HFF-Myc (cell line): ENCODE results near the gene C9orf43.

Experiments
- DNase-seq: peaks from one replicate; pipeline ENCODE4 v3.0.0-alpha.2; 2011; ENCODE audit warnings: low read depth; ENCODE audit errors: extremely low read depth
- H3K4me3 ChIP-seq: replicated peaks from 2 replicates; pipeline ENCODE4 v1.5.1; 2011; ENCODE audit warnings: low read depth, mild to moderate bottlenecking, control low read depth, low read length
- CTCF ChIP-seq: IDR thresholded peaks from 2 replicates; pipeline ENCODE4 v1.5.1; 2012; ENCODE audit warnings: mild to moderate bottlenecking, low read depth, low read length, control low read depth; ENCODE audit errors: missing control alignments

C9orf43 gene

DNA sequence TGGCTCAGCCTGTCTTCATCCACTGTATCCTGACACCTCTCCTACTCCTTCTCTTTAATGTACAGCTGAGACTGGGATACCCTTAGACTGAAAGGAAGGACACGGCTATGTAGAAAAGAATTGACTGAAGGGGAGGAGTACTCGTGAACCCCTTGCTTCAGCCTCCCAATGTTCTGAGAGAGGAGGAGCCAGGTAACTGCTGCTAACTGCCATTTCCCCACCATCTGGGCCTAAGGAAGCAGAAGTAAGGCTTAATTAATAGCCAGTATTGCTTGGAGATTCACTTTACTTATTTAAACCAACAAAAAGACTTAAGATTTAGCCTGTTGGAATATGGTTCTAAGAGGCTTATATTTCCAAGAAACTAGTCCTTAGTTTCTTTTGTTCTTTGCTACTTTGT, 34.2 kb downstream of the C9orf43 start:
- H3K4me3 ChIP-seq, result no peak overlapping the region
- no peak for TF ChIP-seq CTCF
- DNase-seq, result no peak

DNA sequence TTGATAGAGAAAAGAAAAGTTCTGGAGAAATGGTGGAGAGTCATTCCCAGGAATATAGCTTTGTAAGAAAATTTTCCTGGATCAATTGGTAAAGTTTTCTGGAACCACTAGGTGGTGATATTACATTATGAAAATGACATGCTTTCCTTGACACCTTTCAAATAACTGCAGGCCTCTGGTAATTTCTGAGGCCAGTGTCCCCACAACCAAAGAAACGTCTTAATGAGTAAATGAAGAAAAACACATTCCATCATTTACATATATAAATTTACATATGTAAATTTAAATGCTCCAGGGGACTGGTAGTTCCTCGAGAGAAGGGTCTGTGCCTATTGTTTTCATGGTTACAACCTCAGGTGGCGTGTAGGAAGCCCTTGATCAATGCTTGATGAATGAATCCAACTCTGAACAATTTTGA, 35.8 kb downstream of the C9orf43 start:
- H3K4me3 ChIP-seq, result no peak overlapping the region
- TF ChIP-seq CTCF, result peak; percentile 34
- peak; percentile 30 for DNase-seq

- no peak overlapping the region for H3K4me3 ChIP-seq
- no peak for TF ChIP-seq CTCF
- no peak for DNase-seq
Observed at GRCh38 chr9:113449376-113449775, 38.8 kb downstream of the C9orf43 start.

GRCh38 chr9:113452113-113452605, 41.6 kb downstream of the C9orf43 start:
- no peak for DNase-seq
- TF ChIP-seq CTCF, result no peak
- H3K4me3 ChIP-seq, result no peak overlapping the region

GRCh38 chr9:113454914-113455761, 44.6 kb downstream of the C9orf43 start:
- H3K4me3 ChIP-seq, result no peak overlapping the region
- DNase-seq, result peak; percentile 36

GRCh38 chr9:113456235-113456634, 45.7 kb downstream of the C9orf43 start:
- no peak for DNase-seq
- H3K4me3 ChIP-seq, result no peak overlapping the region
- TF ChIP-seq CTCF, result no peak

More at GRCh38 chr9:113454914-113455761, 44.6 kb downstream of the C9orf43 start:
- no peak for TF ChIP-seq CTCF
